HG02798 (cell line): ENCODE results near the gene PDE4D.
A peak's percentile ranks its signal among the peaks of the same experiment; 100 is the strongest.
"Not testable (repeated sequence)": the region's sequence is repeated elsewhere in the genome, so short reads cannot be mapped to it uniquely, and the experiment has no call there.

Experiments
- ATAC-seq: cut with Tn5 transposase; IDR thresholded peaks from one replicate; pipeline ENCODE4 v1.9.1; 2021; ENCODE audit warnings: mild to moderate bottlenecking; ENCODE audit not compliant: unreplicated experiment, poor library complexity

PDE4D gene

DNA sequence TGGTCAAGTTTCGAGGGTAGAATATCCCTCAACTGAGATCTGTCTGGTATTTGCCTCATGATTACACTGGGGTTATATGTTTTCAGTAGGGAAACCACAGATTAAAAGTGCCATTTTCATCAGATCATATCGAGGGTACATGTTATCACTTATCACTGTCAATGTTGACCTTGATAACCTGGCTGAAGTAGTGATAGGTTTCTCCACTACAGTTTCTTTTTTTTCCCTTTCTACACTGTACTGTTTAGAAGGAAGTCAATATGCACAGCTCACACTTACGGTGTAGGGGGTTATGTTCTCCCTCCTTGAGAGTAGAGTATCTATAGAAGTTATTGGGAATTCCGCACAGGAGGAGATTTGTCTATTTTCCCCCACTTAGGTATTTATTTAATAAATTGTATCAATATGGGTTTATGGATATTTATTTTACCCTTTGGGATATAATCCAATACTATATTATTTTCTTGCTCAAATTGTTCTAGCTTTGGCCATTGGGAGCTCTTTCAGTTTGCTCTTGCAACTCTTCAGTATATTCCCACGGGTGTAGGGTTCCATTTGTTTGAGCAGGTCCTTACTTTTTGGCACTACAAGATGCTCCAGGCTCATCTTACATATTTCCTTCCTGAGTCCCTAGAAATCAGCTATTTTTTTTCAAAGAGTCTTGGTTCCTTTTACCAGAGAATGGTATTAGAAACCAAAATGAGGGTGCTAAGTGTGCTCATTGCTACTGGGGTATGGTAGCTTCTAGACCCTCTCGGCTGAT, 866.2 kb downstream of the PDE4D start:
- ATAC-seq: no peak

GRCh38 chr5:59025734-59026133, 867.8 kb downstream of the PDE4D start:
- no peak for ATAC-seq

GRCh38 chr5:59021837-59022514, 871.5 kb downstream of the PDE4D start:
- no peak for ATAC-seq

DNA sequence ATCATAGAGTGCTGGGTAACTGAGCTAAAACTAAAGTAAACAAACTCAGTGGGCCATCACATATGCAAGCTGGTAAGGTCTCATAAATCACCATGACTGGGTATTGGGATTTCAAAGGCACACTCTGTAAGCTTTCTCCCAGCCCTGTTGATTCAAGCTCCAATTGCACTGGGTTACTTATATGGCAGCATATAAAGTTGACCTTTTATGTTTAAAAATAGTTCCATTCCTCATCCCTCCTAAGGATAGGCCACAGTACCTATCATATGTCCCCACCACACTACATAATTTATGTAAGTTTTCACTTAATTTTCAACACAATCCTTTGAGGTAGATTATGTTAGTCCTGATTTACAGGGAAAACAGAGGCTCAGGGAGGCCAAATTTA, 872.2 kb downstream of the PDE4D start:
- no peak for ATAC-seq

- ATAC-seq: no peak
Observed at GRCh38 chr5:59020611-59021285, 872.8 kb downstream of the PDE4D start.

- no peak for ATAC-seq
Observed at GRCh38 chr5:59019078-59019477, 874.4 kb downstream of the PDE4D start.

DNA sequence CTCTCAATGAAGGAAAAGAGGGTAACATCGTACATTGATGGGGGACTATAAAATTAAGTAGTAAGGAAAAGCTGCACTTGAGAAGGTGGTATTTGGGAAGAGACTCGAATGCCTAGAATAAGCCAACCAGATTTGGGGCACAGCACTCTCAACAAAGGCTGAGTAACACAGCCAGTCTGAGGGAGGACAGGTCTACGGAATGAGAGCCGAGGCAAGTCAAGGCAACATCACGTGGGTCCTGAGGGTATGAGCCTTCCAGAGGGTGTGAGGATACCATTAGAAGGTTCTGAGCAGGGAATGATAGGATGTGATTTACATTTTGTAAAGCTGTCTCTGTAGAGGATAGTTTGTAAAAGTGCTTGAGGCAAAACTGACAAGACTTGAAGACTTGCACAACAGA, 876.6 kb downstream of the PDE4D start:
- ATAC-seq: no peak

- peak; percentile 60 for ATAC-seq
Observed at GRCh38 chr5:59008816-59009473, 884.6 kb downstream of the PDE4D start.

DNA sequence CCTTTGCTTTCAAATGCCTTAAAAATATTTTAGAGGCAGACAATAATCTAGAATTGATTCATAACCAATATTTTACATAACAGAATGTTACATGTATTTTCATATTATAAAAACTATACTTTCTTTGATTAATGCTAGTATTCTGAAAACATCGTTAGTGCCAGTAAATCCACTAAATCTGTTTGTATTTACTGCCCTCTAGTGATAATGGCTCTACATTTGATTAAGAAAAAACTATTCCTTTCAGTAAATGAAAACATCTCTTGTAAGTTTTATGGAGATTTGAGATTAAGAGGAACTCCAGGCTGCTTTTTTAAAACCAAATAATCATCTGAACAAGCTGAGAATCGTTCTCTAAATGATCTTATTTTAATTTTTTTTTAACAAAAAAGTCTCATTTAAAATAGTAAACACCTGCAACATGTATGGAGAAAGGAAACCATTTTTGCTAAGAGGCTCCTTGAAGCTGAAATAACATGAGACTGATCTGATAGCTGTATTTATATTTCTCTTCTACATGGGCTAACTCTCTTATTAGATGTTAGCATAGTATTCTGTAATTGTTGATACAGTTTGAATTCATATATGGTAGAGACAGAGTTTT, 886.0 kb downstream of the PDE4D start:
- no peak for ATAC-seq

GRCh38 chr5:59005934-59006701, 887.4 kb downstream of the PDE4D start:
- no peak for ATAC-seq

GRCh38 chr5:59003641-59004040, 889.9 kb downstream of the PDE4D start:
- ATAC-seq: no peak

GRCh38 chr5:59003124-59003523, 890.4 kb downstream of the PDE4D start:
- ATAC-seq: no peak

DNA sequence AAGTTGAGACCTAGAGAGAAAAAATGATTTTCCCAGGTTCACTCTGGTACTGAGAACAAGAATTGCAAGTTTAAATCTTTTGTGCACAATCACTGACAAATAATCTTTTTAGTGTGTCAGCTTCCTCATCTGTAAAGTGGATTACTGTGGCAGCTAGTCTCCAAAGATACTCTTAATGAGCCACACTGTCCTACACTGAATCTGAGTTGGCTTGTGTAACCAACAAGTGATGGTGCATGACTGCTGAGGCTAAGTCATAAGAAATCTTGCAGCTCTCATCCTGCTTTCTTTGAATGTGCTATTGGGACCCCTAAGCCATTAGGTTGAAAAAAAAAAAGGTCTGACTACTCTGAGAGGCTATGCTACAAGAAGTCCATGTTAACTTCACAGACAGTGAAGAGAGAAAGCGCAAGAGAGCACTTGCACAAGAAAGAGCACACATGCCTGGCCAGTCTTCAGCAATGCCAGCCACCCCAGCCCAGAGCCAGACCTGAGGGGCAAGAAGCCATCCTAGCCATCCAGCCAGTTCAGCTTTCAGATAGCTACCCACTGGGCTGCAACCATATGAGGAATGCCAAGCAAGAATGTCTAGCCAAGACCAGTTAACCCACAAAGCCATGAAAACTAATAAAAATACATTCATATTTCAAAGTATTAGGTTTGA, 891.2 kb downstream of the PDE4D start:
- no peak for ATAC-seq

DNA sequence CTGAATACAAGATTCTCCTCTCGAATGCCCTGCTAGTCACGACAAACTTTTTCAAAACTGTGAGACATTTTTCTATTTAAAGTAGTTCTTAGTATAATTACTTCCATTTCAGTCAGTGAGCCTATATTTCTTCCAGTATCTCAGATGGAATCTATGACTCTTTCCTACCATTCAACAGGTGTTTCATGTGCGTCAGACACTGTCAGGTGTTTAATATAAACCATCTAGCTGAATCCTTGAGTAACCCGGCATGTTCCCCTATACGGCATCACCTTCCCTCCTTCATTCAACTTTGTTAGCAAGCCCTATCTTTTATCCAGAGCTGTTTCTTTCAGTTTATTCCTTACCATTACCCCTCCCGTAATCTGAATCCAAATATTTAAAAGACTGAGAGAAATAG, 891.8 kb downstream of the PDE4D start:
- no peak for ATAC-seq

- ATAC-seq: no peak
Observed at GRCh38 chr5:59001154-59001553, 892.4 kb downstream of the PDE4D start.

- ATAC-seq: no peak
Observed at GRCh38 chr5:59000211-59000610, 893.3 kb downstream of the PDE4D start.

DNA sequence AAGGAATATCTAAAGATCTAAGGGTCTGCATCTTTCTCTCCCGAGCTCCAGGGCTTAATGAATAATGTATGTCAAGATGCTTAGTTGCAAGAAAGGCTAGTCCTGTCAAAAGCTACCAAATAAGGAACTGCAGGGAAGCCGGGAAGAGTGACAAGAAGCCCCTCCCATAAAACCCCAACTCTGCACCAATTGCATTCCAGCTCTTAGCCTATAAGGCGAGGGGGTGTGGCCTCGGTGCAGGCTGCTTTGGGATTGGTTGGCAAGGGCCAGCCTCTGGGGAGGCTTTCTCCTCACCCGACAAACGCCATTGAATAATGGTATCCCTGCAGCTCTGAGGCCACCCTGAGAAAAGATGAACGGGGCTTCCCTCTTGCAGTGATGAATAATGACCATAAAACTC, 893.7 kb downstream of the PDE4D start:
- no peak for ATAC-seq

DNA sequence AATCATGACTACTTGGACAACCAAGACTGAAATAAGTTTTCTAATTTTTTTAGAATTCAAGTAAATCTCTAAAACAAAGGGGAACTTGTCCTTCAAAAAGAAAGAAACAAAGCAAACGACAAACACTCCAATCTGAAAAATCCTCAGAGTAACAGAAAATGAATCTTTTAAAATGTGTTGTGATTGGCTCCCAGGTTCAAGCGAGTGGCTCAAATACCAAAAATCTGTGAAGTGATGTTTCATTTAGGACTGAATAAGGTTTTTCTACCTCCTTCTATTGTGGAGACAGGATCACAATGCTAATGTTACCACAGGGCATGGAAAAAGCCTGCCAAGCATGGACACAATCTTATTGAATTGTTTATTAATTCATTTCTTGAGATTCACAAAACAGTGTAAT, 895.0 kb downstream of the PDE4D start:
- no peak for ATAC-seq

DNA sequence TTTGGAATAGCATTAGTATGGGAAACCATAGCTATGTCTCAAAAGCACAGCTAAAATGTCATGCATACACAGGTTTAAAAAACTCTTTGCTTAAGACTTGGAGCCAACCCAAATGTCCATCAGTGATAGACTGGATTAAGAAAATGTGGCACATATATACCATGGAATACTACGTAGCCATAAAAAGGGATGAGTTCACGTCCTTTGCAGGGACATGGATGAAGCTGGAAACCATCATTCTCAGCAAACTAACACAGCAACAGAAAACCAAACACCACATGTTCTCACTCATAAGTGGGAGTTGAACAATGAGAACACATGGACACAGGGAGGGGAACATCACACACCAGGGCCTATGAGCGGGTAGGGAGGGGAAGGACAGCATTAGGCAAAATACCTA, 897.7 kb downstream of the PDE4D start:
- not testable (repeated sequence) for ATAC-seq
